LNCAP (cell line): Measurements from ENCODE around the gene CHCHD6.

ENCODE experiments used
- TF ChIP-seq, protein P1 (sequence below): fragments of 450-650 bp; IDR thresholded peaks from 2 replicates; pipeline ENCODE4 v1.5.1; 2017; ENCODE audit warnings: mild to moderate bottlenecking

CHCHD6 gene

DNA sequence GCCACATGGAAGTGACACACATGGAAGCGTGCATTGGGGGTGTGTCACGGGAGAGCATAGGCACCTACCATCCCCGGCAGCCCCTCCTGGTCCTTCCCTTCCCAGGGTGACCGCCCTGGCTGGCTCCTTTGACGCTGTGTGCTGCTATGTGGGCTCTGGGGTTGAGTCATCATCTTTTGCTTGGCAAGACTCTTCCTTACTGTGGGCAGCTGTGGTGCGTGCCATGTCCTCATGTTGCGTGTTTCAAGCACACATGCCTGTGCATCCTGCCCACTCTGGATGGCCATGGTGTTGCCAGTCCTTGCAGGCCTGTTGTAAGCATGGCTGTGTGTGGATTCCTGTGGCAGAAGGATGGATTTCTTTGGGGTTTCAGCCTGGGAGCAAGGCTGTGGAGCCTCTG is 292.9 kb downstream of the CHCHD6 start:
- TF ChIP-seq, protein P1, sequence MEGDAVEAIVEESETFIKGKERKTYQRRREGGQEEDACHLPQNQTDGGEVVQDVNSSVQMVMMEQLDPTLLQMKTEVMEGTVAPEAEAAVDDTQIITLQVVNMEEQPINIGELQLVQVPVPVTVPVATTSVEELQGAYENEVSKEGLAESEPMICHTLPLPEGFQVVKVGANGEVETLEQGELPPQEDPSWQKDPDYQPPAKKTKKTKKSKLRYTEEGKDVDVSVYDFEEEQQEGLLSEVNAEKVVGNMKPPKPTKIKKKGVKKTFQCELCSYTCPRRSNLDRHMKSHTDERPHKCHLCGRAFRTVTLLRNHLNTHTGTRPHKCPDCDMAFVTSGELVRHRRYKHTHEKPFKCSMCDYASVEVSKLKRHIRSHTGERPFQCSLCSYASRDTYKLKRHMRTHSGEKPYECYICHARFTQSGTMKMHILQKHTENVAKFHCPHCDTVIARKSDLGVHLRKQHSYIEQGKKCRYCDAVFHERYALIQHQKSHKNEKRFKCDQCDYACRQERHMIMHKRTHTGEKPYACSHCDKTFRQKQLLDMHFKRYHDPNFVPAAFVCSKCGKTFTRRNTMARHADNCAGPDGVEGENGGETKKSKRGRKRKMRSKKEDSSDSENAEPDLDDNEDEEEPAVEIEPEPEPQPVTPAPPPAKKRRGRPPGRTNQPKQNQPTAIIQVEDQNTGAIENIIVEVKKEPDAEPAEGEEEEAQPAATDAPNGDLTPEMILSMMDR: no peak

DNA sequence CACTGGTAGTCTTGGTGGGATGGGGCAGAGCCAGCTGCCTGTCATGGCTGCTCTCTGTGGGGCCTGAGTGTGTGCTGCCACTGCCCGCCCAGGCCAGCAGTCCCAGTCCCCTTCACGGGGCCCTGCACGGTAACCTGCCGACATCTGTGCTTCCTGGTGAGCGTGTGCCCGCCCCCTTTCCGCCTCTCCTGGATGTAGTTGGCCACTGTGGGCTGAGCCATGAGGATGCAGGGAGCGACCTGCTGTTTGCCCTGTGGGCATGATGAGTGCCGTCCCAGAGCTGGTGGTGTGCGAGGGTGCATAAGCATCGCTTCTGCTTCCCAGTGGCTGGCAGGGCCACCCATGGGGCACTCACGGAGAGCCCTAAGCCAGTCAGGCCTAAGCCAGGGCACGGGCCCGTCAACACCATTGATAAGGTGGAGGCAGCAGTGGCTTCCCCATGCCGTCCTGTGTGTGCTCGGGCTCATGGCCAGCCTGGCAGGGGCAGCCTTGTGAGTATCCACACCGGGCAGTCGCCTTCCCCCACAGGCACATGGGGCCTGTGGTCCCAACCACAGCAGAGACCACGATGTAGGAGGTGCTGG is 293.5 kb downstream of the CHCHD6 start:
- TF ChIP-seq, protein P1: no peak

DNA sequence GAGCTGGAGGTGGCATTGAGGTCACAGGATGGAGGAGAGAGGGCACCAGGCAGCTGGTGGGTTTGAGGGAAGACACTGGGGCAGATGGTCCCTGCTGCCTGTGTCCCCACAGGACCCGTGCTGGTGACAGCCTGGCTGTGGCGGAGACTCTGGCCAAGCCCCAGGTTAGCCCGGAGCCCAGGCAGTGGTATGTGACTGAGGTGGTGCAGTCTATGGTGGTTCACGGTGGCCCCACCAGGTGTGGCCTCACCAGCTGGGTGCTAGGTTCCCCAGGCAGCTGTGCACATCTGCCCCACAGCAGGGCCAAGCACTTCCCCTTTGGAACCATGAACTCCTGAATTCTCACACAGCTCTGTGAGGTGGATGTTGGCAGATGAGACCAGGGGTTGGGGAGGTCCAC is 294.3 kb downstream of the CHCHD6 start:
- TF ChIP-seq, protein P1: no peak

DNA sequence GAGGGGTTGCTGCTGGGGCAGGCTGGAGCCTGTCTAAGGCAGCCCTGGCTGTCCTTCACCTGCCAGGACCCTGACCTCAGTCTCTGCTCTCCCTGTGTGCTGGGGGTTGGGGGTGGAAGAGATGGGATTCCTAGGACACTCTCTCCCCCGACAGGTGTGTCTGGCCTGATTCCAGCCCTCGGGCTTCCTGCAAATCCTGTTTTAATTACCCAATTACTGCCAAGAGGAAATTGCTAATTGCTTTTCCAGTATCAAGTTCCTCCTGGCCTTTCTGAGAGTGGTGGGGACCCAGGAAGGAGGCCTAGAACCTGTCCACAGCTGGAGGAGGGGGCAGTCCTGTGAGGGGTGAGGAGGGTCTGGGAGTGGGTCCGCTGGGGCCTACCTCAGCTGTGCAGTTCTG is 294.7 kb downstream of the CHCHD6 start:
- TF ChIP-seq, protein P1: no peak

DNA sequence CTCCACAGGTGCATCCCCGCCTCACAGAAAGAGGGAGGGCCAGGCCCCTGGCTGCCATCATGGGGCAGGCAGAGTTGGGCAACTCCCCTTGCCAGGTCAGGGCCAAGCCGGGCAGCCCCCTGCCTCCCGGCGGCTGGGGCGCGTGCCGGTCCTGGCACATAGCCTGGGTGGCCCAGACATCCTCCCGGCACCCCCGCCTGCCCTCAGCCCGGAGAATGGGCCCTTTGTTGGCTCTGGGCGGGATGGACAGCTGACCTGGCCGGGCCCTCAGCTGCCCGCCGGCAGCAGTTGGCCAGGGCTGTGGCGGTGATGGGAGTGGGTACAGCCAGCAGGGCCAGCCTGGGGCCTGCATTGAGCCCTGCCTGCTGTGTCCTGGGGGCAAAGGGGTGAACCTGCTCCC is 295.3 kb downstream of the CHCHD6 start:
- TF ChIP-seq, protein P1: no peak

DNA sequence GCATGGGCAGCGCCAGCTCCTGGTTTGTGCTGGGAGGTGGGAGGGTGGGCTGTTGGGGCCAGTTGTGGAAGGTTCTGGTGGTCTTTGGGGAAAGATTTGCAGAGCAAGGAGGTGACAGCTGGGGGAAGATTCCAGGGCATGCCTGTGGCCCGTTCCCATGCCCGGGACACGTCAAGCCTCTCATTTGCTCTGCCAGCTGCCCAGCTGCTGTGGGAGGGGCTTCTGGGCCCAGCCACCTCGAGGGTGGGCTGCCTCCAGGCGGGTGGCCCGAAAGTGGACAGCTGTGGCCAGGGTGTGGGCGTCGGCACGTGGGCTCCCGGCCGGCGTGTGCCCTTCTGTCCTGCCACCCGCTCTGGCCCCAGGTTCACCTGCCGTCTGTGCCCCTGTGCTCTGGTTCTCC is 296.1 kb downstream of the CHCHD6 start:
- TF ChIP-seq, protein P1: no peak

DNA sequence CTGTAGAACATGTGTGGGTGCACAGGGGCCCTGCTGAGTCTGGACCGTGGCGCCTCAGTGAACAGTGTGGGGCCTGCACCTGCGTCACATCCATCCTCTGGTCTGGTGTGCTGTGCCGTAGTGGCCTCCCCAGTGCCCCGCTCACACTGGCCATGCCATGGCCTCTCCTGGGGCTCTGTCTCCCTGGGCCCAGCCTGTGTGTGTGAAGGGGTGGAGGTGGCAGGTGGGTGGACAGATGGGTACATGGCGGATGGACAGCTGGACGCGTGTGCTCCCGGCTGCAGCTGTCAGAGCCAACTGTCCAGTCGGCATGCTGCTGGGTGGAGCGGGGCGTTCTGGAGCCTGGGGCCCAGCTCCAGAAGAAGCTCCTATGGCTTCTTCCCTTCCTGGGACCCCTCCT is 296.7 kb downstream of the CHCHD6 start:
- TF ChIP-seq, protein P1: no peak
